Astrocyte of the spinal cord (primary cell): ENCODE results near the gene CCDC39.
A peak's percentile ranks its signal among the peaks of the same experiment; 100 is the strongest.

Source experiments
- DNase-seq: peaks from one replicate; pipeline ENCODE4 v3.0.0; 2011; ENCODE audit warnings: low read depth, low spot score
- H3K4me3 ChIP-seq: 2 replicates; pipeline ENCODE4 v1.5.1; 2011; ENCODE audit warnings: low read depth, mild to moderate bottlenecking, low read length, moderate library complexity
- CTCF ChIP-seq: IDR thresholded peaks from 2 replicates; pipeline ENCODE4 v1.5.1; 2012; ENCODE audit warnings: low read depth, mild to moderate bottlenecking, low read length, inconsistent platforms
- in situ Hi-C: cut with HindIII; loops from 2 replicates; pipeline ENCODE4 v1.10.0; 2017; ENCODE audit warnings: low sequenced_read_pairs

CCDC39 gene

GRCh38 chr3:180679178-180680096 is at the start of gene CCDC39:
CCDC39 (minus strand) TSS chr3:180679489; CDS start chr3:180679380, 109 bp downstream.
- peak within 1 kb of the TSS; percentile 50 for H3K4me3 ChIP-seq
- in situ Hi-C loops = no loop called here
- no peak for TF ChIP-seq CTCF
- DNase-seq = peak; percentile 71

GRCh38 chr3:180720012-180720411 is 40.7 kb upstream of the CCDC39 start:
- in situ Hi-C loops = no loop called here
- DNase-seq = no peak
- H3K4me3 ChIP-seq = no peak overlapping the region
- no peak for TF ChIP-seq CTCF

- TF ChIP-seq CTCF = no peak
- no peak for DNase-seq
- H3K4me3 ChIP-seq = no peak overlapping the region
- in situ Hi-C loops = no loop called here
Measured at GRCh38 chr3:180707896-180708295, 28.6 kb upstream of the CCDC39 start.

GRCh38 chr3:180705619-180706018 is 26.3 kb upstream of the CCDC39 start:
- in situ Hi-C loops = no loop called here
- DNase-seq = no peak
- no peak for TF ChIP-seq CTCF
- no peak overlapping the region for H3K4me3 ChIP-seq

- no peak for TF ChIP-seq CTCF
- in situ Hi-C loops = no loop called here
Measured at GRCh38 chr3:180704532-180704931, 25.2 kb upstream of the CCDC39 start.

GRCh38 chr3:180700941-180701340 is 21.7 kb upstream of the CCDC39 start:
- DNase-seq = peak; percentile 12
- H3K4me3 ChIP-seq = no peak overlapping the region
- no peak for TF ChIP-seq CTCF
- in situ Hi-C loops = no loop called here

More at GRCh38 chr3:180704532-180704931, 25.2 kb upstream of the CCDC39 start:
- DNase-seq = no peak
- no peak overlapping the region for H3K4me3 ChIP-seq
